Activated T-helper 2 cell treated with anti-CD3 and anti-CD28 coated beads, Interferon-gamma antibody, Interleukin-2, Interleukin-4, amounts not matched to agents 10 μg/mL and 5 μg/mL and 100 μg/mL, durations not matched to agents 14 hours and 24 hours and 36 hours (primary cell): Measurements from ENCODE around the gene CNTN4. TPM values are rescaled to one million over a fixed set of nuclear protein-coding genes. Genes with fewer than 3 reads are reported as not detected.

Experiments
- DNase-seq: peaks from one replicate; pipeline ENCODE4 v3.0.0; 2021; ENCODE audit warnings: low spot score
- H3K27ac Mint-ChIP-seq: one replicate; pipeline ENCODE4 v1.8.0; 2021; ENCODE audit warnings: mixed read lengths
- H3K27me3 Mint-ChIP-seq: one replicate; pipeline ENCODE4 v1.8.0; 2021; ENCODE audit warnings: low read depth, mixed read lengths
- H3K36me3 Mint-ChIP-seq: one replicate; pipeline ENCODE4 v1.8.0; 2021; ENCODE audit warnings: low read depth, mixed read lengths
- H3K4me1 Mint-ChIP-seq: one replicate; pipeline ENCODE4 v1.8.0; 2021; ENCODE audit warnings: low read depth, mixed read lengths
- H3K4me3 Mint-ChIP-seq: one replicate; pipeline ENCODE4 v1.8.0; 2021; ENCODE audit warnings: low read depth, mild to moderate bottlenecking, moderate library complexity, mixed read lengths
- H3K9me3 Mint-ChIP-seq: one replicate; pipeline ENCODE4 v1.8.0; 2021; ENCODE audit warnings: mixed read lengths
- intact Hi-C: fragments of 100-400 bp; cut with micrococcal nuclease; formaldehyde crosslinking; loops from one replicate; pipeline ENCODE4 v1.15.1; 2023
- total RNA-seq: library from RNA; stranded (reverse); gene quantifications from 2 replicates; pipeline ENCODE4 v1.2.3, GENCODE V29; 2022

CNTN4 gene
- total RNA-seq, 1 donor from 2014 or later = not detected

DNA sequence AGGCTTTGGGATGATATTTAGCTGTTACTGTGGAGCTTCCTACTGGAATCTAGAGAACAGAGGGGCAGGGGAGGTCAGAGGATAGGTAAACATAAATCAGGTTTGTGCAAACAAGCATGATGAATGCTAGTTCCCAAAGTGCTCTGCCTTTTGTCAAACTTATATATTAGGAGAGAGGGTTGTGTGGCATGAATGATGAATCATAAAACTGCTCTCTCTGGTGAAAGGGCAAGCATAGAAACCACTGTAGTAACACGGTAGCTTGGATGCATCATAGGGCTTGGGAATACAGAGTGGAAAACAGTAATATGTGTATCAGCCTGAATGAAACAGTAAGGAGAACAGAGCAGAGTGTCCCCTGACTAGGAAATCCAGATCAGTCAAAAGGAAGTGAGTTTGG is 524.8 kb downstream of the CNTN4 start:
- no peak for DNase-seq
- Mint-ChIP-seq H3K36me3 (no peaks in the 10 kb centered on the region), H3K27me3 (no peaks in the 10 kb centered on the region), H3K9me3 (no peaks in the 10 kb centered on the region), H3K4me3 (no peak overlapping the region), H3K4me1 (no peaks in the 10 kb centered on the region), H3K27ac (no peak overlapping the region)
- intact Hi-C loops = no loop called here

DNA sequence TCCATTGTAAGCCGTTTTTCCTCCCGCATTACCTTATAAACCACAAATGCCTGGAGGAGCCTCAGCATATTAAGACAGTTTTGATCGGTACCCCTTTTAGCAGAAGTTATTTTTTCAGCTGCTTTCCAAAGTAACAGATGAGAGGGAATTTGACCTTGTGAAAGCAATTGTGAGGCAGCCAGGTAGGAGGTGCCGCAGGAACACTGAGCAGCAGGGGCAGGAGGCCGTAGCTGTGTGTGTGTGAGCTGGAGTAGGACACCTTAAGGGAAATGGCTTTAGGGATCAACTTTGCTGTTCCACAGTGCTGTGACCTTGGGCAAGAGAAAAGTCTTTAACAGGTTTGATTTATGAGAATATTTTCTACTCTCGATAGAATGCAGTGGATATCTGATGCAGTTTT is 529.5 kb downstream of the CNTN4 start:
- Mint-ChIP-seq H3K27me3 (no peaks in the 10 kb centered on the region), H3K27ac (no peak overlapping the region)
- intact Hi-C loops = no loop called here

DNA sequence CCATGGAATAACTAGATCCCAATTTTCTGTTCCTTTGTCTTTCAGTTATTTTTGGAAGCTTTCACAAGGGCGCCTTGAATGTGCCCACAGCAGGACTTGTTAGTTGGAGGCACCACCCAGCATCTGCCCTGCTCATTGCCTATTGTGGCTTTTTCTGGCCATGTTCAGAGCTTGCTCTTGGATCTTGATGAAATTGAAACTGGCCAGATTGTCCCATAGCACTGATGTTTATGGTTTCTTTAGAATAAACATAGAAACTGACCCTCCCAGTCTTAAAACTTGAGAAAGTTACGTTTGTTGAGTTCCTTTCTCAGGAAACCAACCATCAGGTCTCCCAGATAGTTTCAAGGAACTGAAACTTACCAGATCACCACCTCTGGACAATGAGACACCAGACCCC is 536.8 kb downstream of the CNTN4 start:
- H3K36me3 Mint-ChIP-seq = no peaks in the 10 kb centered on the region
- no peaks in the 10 kb centered on the region for H3K4me1 Mint-ChIP-seq
- no peak for DNase-seq
- no peak overlapping the region for H3K27ac Mint-ChIP-seq
- H3K9me3 Mint-ChIP-seq = no peaks in the 10 kb centered on the region
- no peaks in the 10 kb centered on the region for H3K27me3 Mint-ChIP-seq
- no peak overlapping the region for H3K4me3 Mint-ChIP-seq
- intact Hi-C loops = no loop called here

More for the DNA sequence above, 529.5 kb downstream of the CNTN4 start:
- DNase-seq = no peak
- Mint-ChIP-seq H3K4me3 (no peak overlapping the region), H3K4me1 (no peaks in the 10 kb centered on the region), H3K36me3 (no peaks in the 10 kb centered on the region), H3K9me3 (no peaks in the 10 kb centered on the region)

DNA sequence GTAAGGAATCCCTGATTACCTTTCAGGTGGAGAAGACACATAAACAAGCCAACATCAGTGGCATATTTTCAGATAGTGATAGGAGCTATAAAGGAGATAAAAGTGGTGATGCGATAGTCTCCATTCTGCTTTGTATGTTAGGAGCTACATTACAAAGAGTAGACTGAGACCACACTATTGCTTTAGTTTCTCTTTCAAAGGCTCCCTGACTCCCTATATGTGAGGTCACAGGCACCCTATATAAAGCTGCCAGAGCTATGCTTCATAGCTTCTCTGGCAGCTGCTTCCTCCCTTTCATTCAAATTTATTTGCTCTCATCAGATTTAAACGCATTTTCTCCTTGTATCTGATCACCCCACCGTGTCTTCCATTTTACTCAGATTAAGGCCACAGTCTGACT is 544.9 kb downstream of the CNTN4 start:
- intact Hi-C loops = no loop called here
- H3K27me3 Mint-ChIP-seq = no peaks in the 10 kb centered on the region
- H3K36me3 Mint-ChIP-seq = no peaks in the 10 kb centered on the region
- DNase-seq = no peak
- no peak overlapping the region for H3K4me3 Mint-ChIP-seq
- no peaks in the 10 kb centered on the region for H3K9me3 Mint-ChIP-seq
- H3K27ac Mint-ChIP-seq = no peak overlapping the region
- H3K4me1 Mint-ChIP-seq = no peaks in the 10 kb centered on the region

DNA sequence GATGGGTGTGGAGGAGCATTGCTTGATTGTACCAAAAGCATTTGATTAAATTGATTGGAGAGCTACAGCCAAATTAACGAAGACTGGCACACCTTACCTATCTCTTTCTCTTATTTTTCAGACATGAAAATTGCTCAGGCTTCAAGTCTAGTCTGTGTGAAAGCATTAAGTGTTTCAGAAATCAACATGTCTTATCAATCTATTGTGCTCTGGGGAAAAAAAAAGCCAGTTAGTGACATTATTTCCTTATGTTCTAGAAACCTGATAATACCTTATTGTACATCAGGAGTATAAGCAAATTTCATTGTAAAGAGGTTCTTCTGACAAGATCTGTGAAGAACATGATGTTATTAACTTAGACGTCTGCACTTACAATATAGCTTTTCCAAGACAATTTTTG is 546.3 kb downstream of the CNTN4 start:
- no peak overlapping the region for H3K4me3 Mint-ChIP-seq
- no peak overlapping the region for H3K27ac Mint-ChIP-seq
- no peak for DNase-seq
- H3K36me3 Mint-ChIP-seq = no peaks in the 10 kb centered on the region
- intact Hi-C loops = no loop called here
- H3K4me1 Mint-ChIP-seq = no peaks in the 10 kb centered on the region
- no peaks in the 10 kb centered on the region for H3K9me3 Mint-ChIP-seq
- no peaks in the 10 kb centered on the region for H3K27me3 Mint-ChIP-seq

DNA sequence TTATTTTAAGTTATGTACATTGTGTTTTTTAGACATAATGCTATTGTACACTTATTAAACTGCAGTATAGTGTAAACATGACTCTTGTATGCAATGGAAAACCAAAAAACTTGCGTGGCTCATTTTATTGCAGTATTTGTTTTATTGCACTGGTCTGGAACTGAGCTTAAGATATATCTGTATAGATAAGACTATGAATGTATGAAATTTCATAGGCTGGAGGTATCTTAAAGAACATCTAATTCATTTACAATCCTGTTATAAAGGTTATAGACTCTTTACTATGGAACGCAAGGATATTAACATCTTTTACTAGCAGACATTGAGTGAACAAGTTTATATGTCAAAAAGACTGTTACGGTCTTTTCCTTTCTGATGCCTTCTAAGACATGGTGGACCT is 552.1 kb downstream of the CNTN4 start:
- H3K36me3 Mint-ChIP-seq = no peaks in the 10 kb centered on the region
- no peaks in the 10 kb centered on the region for H3K9me3 Mint-ChIP-seq
- intact Hi-C loops = no loop called here
- no peaks in the 10 kb centered on the region for H3K27me3 Mint-ChIP-seq
- no peak for DNase-seq
- no peak overlapping the region for H3K4me3 Mint-ChIP-seq
- peaks cover 4% of the 10 kb centered on the region for H3K4me1 Mint-ChIP-seq
- H3K27ac Mint-ChIP-seq = no peak overlapping the region

DNA sequence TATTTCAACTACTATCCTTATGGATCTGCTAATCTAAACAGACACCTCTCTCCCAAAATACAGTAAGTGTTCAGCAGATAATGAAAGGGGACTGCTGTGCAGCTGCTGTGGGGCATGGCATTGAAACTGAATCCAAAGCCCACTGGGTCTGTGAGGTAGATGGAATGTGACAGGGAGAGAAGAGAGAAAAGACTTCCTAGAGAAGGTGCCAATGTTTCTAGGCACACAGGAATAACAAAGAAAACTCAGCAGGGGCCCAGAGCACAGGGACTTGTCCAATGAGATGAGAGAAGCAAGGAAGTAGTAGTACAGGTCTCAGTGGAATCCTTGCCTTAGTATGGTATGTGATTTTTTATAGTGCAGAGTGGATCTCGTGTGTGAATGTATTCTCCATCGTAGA is 553.7 kb downstream of the CNTN4 start:
- Mint-ChIP-seq H3K9me3 (no peaks in the 10 kb centered on the region), H3K27ac (no peak overlapping the region), H3K27me3 (no peaks in the 10 kb centered on the region), H3K4me3 (no peak overlapping the region), H3K36me3 (no peaks in the 10 kb centered on the region), H3K4me1 (peaks cover 8% of the 10 kb centered on the region)
- intact Hi-C loops = no loop called here
- DNase-seq = no peak

DNA sequence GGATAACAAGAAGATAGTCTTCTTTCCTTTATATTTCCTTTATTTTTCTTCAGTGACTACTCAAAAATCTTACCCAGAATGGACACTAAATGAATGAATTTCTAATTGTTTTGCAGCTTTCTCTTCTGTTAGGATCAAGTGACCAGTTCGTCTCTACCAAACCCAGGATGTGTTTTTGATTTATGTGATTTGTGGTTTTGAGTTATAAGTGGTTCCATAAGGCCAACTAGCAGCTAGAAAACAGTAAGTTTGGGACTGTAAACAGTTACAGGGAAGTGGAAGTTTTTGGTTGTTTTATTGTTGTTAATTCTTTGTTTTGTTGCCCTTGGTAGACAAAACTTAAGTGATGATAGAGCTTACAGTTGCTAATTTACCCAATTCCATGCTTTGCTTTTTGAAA is 555.0 kb downstream of the CNTN4 start:
- H3K9me3 Mint-ChIP-seq = no peaks in the 10 kb centered on the region
- DNase-seq = no peak
- peaks cover 8% of the 10 kb centered on the region for H3K4me1 Mint-ChIP-seq
- intact Hi-C loops = no loop called here
- H3K4me3 Mint-ChIP-seq = no peak overlapping the region
- H3K27me3 Mint-ChIP-seq = no peaks in the 10 kb centered on the region
- H3K36me3 Mint-ChIP-seq = no peaks in the 10 kb centered on the region
- no peak overlapping the region for H3K27ac Mint-ChIP-seq

DNA sequence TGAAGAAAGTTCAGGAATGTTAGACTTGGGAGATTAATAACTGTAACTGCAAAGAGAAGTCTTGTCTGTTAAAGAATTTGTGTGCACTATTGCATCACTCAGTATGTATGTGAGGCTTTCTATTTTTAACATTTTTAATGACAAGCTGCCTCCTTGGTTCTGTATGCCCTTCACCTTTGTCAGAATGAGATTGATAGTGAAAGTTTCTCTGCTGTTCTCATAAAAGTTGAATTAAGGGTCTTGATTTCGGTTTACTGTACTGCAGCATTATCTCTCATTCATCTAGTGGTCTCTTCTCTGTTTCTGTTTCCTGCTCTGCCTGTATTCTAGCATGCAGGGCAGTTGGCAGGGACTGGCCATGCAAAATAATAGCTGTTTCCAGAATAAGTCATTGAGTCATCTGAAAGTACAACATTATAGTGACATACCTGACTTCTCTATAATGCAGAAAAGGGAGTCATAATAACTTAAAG is 556.6 kb downstream of the CNTN4 start:
- no peak for DNase-seq
- no peak overlapping the region for H3K27ac Mint-ChIP-seq
- H3K9me3 Mint-ChIP-seq = no peaks in the 10 kb centered on the region
- intact Hi-C loops = no loop called here
- H3K36me3 Mint-ChIP-seq = no peaks in the 10 kb centered on the region
- H3K4me3 Mint-ChIP-seq = no peak overlapping the region
- H3K4me1 Mint-ChIP-seq = peaks cover 8% of the 10 kb centered on the region
- no peaks in the 10 kb centered on the region for H3K27me3 Mint-ChIP-seq

DNA sequence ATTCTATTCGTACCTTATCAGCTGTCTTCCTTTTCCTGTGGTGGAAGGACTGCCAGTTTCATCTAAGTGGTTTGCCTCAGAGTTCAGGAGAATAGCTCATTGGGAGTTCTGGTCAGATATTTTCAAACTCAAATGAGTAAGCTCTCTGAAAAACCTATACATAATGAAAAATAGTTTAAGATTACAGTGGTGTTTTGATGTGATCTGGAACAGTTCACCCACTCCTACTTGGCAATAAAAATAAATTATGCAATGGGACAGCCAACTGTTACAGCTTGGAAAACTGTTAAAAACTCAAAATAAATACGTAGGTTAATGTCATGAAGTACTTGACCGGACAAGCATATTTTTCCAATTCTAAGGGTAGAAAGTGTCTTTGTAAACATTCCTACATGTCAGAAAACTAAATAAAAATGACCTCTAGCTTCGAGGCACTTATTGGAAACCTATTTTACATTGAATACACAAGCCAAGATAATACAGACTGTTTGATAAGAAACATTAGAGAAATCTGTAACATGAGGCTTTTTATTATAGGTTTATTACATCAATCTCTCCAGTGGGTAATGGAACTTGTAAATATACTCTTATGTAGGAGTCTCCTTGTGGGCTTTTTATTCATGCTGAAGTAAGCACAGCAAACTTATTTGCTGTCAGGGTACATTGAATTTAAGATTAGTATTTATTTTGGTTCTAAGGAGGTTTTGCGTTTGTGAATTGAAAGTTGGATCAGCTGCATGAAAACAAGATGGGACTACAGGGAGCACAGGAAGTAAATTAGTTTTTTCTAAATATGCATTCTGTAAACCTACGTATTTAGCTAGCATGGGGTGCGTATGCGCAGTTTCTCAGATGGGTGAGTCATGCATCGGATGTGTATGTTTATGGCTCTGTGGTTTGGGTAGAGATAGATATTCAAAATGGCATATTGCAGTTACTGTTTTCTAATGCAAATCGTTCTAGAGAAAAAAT is 558.4 kb downstream of the CNTN4 start:
- H3K36me3 Mint-ChIP-seq = no peaks in the 10 kb centered on the region
- no peak for DNase-seq
- intact Hi-C loops = no loop called here
- peaks cover 8% of the 10 kb centered on the region for H3K4me1 Mint-ChIP-seq
- no peak overlapping the region for H3K27ac Mint-ChIP-seq
- no peak overlapping the region for H3K4me3 Mint-ChIP-seq
- no peaks in the 10 kb centered on the region for H3K27me3 Mint-ChIP-seq
- H3K9me3 Mint-ChIP-seq = no peaks in the 10 kb centered on the region

DNA sequence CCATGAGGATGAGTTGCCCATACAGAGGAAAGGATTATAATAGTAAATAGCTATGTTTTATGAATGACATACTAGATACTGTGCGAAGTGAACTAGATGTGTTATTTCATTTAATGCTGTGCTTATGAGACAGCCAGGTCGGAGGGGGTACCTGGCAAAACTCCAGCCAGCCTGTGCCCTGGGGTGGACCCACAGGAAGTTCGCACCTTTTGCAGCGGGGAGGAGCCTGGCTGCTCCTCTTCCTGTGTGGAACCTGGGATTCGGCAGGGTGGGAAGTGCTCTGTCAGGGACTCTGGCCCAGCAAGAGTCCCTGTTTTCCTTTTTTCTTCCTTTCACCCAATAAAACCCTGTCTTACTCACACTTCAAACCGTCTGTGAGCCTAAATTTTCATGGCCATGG is 559.3 kb downstream of the CNTN4 start:
- no peaks in the 10 kb centered on the region for H3K27me3 Mint-ChIP-seq
- no peaks in the 10 kb centered on the region for H3K36me3 Mint-ChIP-seq
- H3K27ac Mint-ChIP-seq = no peak overlapping the region
- DNase-seq = no peak
- H3K4me3 Mint-ChIP-seq = no peak overlapping the region
- no peaks in the 10 kb centered on the region for H3K9me3 Mint-ChIP-seq
- intact Hi-C loops = no loop called here
- H3K4me1 Mint-ChIP-seq = peaks cover 8% of the 10 kb centered on the region

DNA sequence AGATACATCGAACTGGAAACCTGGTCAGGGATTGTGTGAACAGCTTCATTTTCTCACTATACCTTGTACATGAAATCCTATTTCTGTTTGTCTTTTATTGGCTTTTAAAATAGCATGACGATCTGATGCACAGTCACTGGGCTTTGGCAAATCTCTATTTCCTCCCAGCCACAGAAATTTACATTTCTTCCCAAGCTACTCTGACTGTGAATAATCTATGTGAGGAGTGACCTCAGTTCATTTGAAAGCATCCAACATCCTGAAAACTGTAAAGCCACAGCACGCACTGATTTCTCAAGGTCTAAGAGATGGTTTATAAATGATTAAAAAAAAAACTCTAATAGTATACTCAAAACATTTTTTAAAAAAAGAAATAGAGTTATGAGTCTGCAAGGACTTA is 561.2 kb downstream of the CNTN4 start:
- Mint-ChIP-seq H3K36me3 (no peaks in the 10 kb centered on the region), H3K27me3 (no peaks in the 10 kb centered on the region), H3K27ac (no peak overlapping the region), H3K4me3 (no peak overlapping the region), H3K4me1 (peaks cover 8% of the 10 kb centered on the region), H3K9me3 (no peaks in the 10 kb centered on the region)
- DNase-seq = no peak
- intact Hi-C loops = no loop called here

DNA sequence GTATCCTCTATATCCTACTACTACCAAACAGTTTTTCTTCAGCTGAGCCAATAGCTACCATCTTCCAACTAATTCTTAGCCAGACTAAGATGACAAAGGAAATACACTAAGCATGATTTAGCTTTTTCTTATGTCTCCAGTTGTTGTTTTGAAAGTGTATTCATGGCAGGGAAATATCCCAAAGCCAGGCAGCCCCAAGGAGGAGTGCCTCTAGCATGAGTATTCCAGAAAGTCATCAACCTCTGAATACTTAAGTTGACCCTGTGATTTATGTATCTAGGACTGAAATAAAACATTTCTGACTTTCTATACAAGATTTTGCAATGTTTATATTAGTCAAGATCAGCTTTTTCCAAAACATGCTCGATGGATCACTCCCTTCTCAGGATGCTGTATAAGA is 562.4 kb downstream of the CNTN4 start:
- H3K4me1 Mint-ChIP-seq = peaks cover 5% of the 10 kb centered on the region
- H3K4me3 Mint-ChIP-seq = no peak overlapping the region
- no peaks in the 10 kb centered on the region for H3K9me3 Mint-ChIP-seq
- H3K27ac Mint-ChIP-seq = no peak overlapping the region
- DNase-seq = no peak
- H3K36me3 Mint-ChIP-seq = no peaks in the 10 kb centered on the region
- intact Hi-C loops = no loop called here
- no peaks in the 10 kb centered on the region for H3K27me3 Mint-ChIP-seq
